ENCODE data around the gene SLC25A40. TPM values are rescaled to one million over a fixed set of nuclear protein-coding genes. Genes with fewer than 3 reads are reported as not detected.
A peak's percentile ranks its signal among the peaks of the same experiment; 100 is the strongest.

Gene SLC25A40
- total RNA-seq, 1 experiment from 2014 or later = 32.4 TPM

DNA sequence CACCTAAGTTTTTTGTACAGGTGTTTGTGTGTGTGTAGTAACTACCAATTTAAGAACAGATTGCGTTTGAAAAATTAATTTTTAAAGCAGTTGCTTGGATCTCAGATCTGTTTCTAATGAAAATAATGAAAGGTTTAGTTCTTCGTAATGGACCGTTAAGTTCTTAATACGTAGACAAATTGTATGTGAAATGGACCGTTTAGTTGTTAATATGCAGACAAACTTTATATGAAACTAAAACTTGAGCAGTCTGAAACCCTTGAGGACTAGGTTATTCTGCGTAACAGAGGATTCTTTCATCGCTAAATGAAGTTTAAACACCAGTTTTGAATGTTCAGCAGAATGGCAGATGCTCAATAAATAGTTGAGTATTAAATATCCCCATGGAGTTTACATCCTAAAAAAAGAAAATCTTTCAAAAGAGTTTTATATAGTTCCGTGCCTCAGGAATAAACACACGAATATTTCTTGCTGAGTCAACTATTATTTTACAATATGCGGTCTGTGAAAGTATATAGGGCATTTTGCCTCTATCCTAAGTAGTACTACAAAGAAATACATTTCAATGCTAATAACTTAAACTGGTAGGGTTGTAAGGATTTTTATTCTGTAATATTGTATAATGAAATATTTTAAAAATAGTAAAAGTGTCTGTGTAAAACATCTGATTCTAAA lies 1.3 kb upstream of the SLC25A40 start:
- Histone ChIP-seq H3K27ac (ENCODE audit: low read depth, low read length) (peak overlapping the region; percentile 96), H4K20me1 (ENCODE audit: insufficient read depth) (peaks cover 4% of the 10 kb centered on the region; the same call in 1 of the 2 replicates), H3K9me3 (ENCODE audit: control insufficient read depth in 1 of 2, insufficient read depth in 1 of 2, low read depth in 1 of 2, low read length in 2 of 2) (no peaks in the 10 kb centered on the region), H3K79me2 (ENCODE audit: insufficient read depth, low read length) (peaks cover 93% of the 10 kb centered on the region), H3K4me2 (ENCODE audit: low read length) (peak overlapping the region; percentile 85), H3K9me2 (ENCODE audit: insufficient read depth) (no peaks in the 10 kb centered on the region), H3K9ac (ENCODE audit: low read length) (peak overlapping the region; percentile 88), H2AFZ (ENCODE audit: low read depth, low read length, poor library complexity, severe bottlenecking) (no peak overlapping the region), H3K36me3 (ENCODE audit: control insufficient read depth in 1 of 2, insufficient read depth in 2 of 2, low read length in 2 of 2) (peaks cover 2 to 32% of the 10 kb centered on the region in 2 experiments; a peak in 3 of 4 replicates), H3K27me3 (ENCODE audit: insufficient read depth, low read length) (no peaks in the 10 kb centered on the region), H3K4me3 (replicated peaks in 1 of 2; ENCODE audit: low read depth in 1 of 2, low read length in 2 of 2) (peak overlapping the region; percentile 75 to 80), H3K4me1 (ENCODE audit: control insufficient read depth in 1 of 2, insufficient read depth in 2 of 2, low read length in 2 of 2) (peaks cover 3 to 18% of the 10 kb centered on the region in 2 experiments; a peak in 3 of 4 replicates)
- ATAC-seq = no peak
- ChIA-PET RAD21 (ENCODE audit: low non-redundant PET in 1 of 2, low total read pairs in 2 of 2, uncharacterized antibody in 2 of 2, unreplicated experiment in 2 of 2) (no interaction called here), POLR2A (no interaction called here), CTCF (no interaction called here)
- no peak for TF ChIP-seq SIN3A (IDR thresholded peaks at IDR 0.05; ENCODE audit: low read depth)
- no peak for TF ChIP-seq ELF1 (IDR thresholded peaks at IDR 0.05; ENCODE audit: borderline replicate concordance, low read depth)
- no peak for TF ChIP-seq ZFX (IDR thresholded peaks at IDR 0.05)
- TF ChIP-seq EZH2 (IDR thresholded peaks at IDR 0.05) = no peak
- TF ChIP-seq, protein P1, sequence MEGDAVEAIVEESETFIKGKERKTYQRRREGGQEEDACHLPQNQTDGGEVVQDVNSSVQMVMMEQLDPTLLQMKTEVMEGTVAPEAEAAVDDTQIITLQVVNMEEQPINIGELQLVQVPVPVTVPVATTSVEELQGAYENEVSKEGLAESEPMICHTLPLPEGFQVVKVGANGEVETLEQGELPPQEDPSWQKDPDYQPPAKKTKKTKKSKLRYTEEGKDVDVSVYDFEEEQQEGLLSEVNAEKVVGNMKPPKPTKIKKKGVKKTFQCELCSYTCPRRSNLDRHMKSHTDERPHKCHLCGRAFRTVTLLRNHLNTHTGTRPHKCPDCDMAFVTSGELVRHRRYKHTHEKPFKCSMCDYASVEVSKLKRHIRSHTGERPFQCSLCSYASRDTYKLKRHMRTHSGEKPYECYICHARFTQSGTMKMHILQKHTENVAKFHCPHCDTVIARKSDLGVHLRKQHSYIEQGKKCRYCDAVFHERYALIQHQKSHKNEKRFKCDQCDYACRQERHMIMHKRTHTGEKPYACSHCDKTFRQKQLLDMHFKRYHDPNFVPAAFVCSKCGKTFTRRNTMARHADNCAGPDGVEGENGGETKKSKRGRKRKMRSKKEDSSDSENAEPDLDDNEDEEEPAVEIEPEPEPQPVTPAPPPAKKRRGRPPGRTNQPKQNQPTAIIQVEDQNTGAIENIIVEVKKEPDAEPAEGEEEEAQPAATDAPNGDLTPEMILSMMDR (IDR thresholded peaks at IDR 0.05 in 2 of 3, conservative IDR thresholded peaks at IDR 0.05 in 1 of 3; ENCODE audit: borderline replicate concordance in 1 of 3, insufficient read depth in 1 of 3, low read depth in 2 of 3, low read length in 2 of 3) = no peak
- TF ChIP-seq CEBPB (IDR thresholded peaks at IDR 0.05; ENCODE audit: low read depth) = no peak
- TF ChIP-seq FOSL1 (IDR thresholded peaks at IDR 0.05; ENCODE audit: low read depth) = no peak
- TF ChIP-seq, protein P2, sequence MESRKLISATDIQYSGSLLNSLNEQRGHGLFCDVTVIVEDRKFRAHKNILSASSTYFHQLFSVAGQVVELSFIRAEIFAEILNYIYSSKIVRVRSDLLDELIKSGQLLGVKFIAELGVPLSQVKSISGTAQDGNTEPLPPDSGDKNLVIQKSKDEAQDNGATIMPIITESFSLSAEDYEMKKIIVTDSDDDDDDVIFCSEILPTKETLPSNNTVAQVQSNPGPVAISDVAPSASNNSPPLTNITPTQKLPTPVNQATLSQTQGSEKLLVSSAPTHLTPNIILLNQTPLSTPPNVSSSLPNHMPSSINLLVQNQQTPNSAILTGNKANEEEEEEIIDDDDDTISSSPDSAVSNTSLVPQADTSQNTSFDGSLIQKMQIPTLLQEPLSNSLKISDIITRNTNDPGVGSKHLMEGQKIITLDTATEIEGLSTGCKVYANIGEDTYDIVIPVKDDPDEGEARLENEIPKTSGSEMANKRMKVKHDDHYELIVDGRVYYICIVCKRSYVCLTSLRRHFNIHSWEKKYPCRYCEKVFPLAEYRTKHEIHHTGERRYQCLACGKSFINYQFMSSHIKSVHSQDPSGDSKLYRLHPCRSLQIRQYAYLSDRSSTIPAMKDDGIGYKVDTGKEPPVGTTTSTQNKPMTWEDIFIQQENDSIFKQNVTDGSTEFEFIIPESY (IDR thresholded peaks at IDR 0.05; ENCODE audit: extremely low read depth, insufficient replicate concordance, low read length) = no peak
- no peak for TF ChIP-seq EZH2phosphoT487 (IDR thresholded peaks at IDR 0.05; ENCODE audit: borderline replicate concordance)
- TF ChIP-seq SRF (IDR thresholded peaks at IDR 0.05; ENCODE audit: low read depth) = no peak
- TF ChIP-seq POLR2A (IDR thresholded peaks at IDR 0.05; ENCODE audit: borderline replicate concordance, extremely low read depth, insufficient read depth, insufficient read length) = no peak
- TF ChIP-seq, protein P3, sequence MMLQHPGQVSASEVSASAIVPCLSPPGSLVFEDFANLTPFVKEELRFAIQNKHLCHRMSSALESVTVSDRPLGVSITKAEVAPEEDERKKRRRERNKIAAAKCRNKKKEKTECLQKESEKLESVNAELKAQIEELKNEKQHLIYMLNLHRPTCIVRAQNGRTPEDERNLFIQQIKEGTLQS (IDR thresholded peaks at IDR 0.05) = no peak
- TF ChIP-seq, protein P4, sequence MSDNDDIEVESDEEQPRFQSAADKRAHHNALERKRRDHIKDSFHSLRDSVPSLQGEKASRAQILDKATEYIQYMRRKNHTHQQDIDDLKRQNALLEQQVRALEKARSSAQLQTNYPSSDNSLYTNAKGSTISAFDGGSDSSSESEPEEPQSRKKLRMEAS (IDR thresholded peaks at IDR 0.05) = no peak
- no peak for TF ChIP-seq JUND (IDR thresholded peaks at IDR 0.05)
- no peak for TF ChIP-seq SP1 (IDR thresholded peaks at IDR 0.05; ENCODE audit: low read depth)
- BruUV-seq (replicated peaks) = no TSS peak
- intact Hi-C loops (cut with micrococcal nuclease) = no loop called here
- no peak for DNase-seq (ENCODE audit: low read depth, low spot score)
